HepG2 (cell line): Measurements from ENCODE around the gene CHSY3. TPM values are rescaled to one million over a fixed set of nuclear protein-coding genes. Genes with fewer than 3 reads are reported as not detected.

ENCODE experiments used
- ATAC-seq: fragments of 200-7000 bp; cut with Tn5 transposase; 3 replicates; pipeline ENCODE4 v1.9.1; 2020; ENCODE audit warnings: mild to moderate bottlenecking, moderate library complexity
- BruUV-seq: library from RNA; stranded (reverse); fragments of 400-500 nt; replicated peaks from 2 replicates; lab custom pipeline; 2021; lab: Mats Ljungman, UMichigan
- CTCF ChIA-PET: fragments of 300-600 bp; formaldehyde crosslinking; extraction: SDS; loops from one replicate; lab custom pipeline; 2021; ENCODE audit warnings: low total read pairs, inconsistent platforms, low intra/inter-chr PET ratio; lab: Yijun Ruan, JAX
- POLR2A ChIA-PET: fragments of 350-600 bp; sonication (Branson Sonifier 250); formaldehyde crosslinking; loops from one replicate; lab custom pipeline; 2020; ENCODE audit warnings: antibody characterized with exemption, inconsistent platforms; lab: Yijun Ruan, JAX
- DNase-seq: peaks from one replicate; pipeline ENCODE4 v3.0.0-alpha.2; 2015; ENCODE audit warnings: low spot score
- FAIRE-seq: peaks from 3 replicates; lab custom pipeline; 2011; peaks lifted over from hg19 to GRCh38; lab: Jason Lieb, UNC
- H2AFZ ChIP-seq: one replicate; pipeline ENCODE4 v1.6.1; 2011; ENCODE audit warnings: low read length, inconsistent platforms
- H3K27ac ChIP-seq: fragments of 300-600 bp; 3 replicates; pipeline ENCODE4 v1.8.0; 2011; ENCODE audit warnings: mixed run types, mild to moderate bottlenecking, mixed read lengths, low read length, inconsistent platforms; ENCODE audit not compliant: insufficient read depth; ENCODE audit errors: extremely low read length
- H3K27me3 ChIP-seq, 2 experiments: fragments of 200-600 bp in 1 of 2; 2 replicates in 1 of 2; 3 replicates in 1 of 2; pipeline versions ENCODE4 v1.6.0 to v1.8.0; 2011; ENCODE audit warnings: low read length in 2 of 2, mild to moderate bottlenecking in 2 of 2, moderate library complexity in 2 of 2, inconsistent platforms in 1 of 2; ENCODE audit not compliant: insufficient read depth in 2 of 2, control insufficient read depth in 1 of 2
- H3K36me3 ChIP-seq, 2 experiments: fragments of 200-600 bp in 1 of 2; replicated peaks in 1 of 2; 2 replicates in 1 of 2; 3 replicates in 1 of 2; pipeline versions ENCODE4 v1.5.1 to v1.8.0; 2011; ENCODE audit warnings: low read length in 2 of 2, inconsistent platforms in 1 of 2; ENCODE audit not compliant: insufficient read depth in 2 of 2, control insufficient read depth in 1 of 2
- H3K4me1 ChIP-seq: 2 replicates; pipeline ENCODE4 v1.5.1; 2012; ENCODE audit warnings: low read length, inconsistent platforms; ENCODE audit not compliant: insufficient read depth
- H3K4me2 ChIP-seq: 2 replicates; pipeline ENCODE4 v1.6.0; 2011; ENCODE audit warnings: low read depth, low read length, inconsistent platforms
- H3K4me3 ChIP-seq, 3 experiments: fragments of 200-600 bp in 1 of 3; sonication (generic), shearing (Covaris generic) in 1 of 3; replicated peaks in 1 of 3; 2 replicates each; pipeline ENCODE4 v1.5.1; 2011 to 2016; ENCODE audit warnings: low read length in 3 of 3, inconsistent platforms in 2 of 3, low read depth in 2 of 3, mild to moderate bottlenecking in 2 of 3, control low read depth in 1 of 3, mixed read lengths in 1 of 3; ENCODE audit not compliant: insufficient read depth in 1 of 3
- H3K79me2 ChIP-seq: one replicate; pipeline ENCODE4 v1.6.1; 2011; ENCODE audit warnings: low read length, inconsistent platforms; ENCODE audit not compliant: insufficient read depth
- H3K9ac ChIP-seq: 2 replicates; pipeline ENCODE4 v1.6.0; 2011; ENCODE audit warnings: mild to moderate bottlenecking, low read depth, low read length, inconsistent platforms; ENCODE audit not compliant: insufficient read depth
- H3K9me3 ChIP-seq: 2 replicates; pipeline ENCODE4 v1.5.1; 2012; ENCODE audit warnings: mild to moderate bottlenecking, low read length
- H4K20me1 ChIP-seq: 2 replicates; pipeline ENCODE4 v1.6.0; 2011; ENCODE audit warnings: inconsistent platforms, mild to moderate bottlenecking, low read length, moderate library complexity; ENCODE audit not compliant: insufficient read depth
- ARNT2 ChIP-seq: sonication (generic); formaldehyde crosslinking; IDR thresholded peaks from 2 replicates; pipeline ENCODE4 v1.8.0; 2022; ENCODE audit warnings: mild to moderate bottlenecking, low read depth, missing genetic modification reagents, moderate library complexity
- BRD4 ChIP-seq: sonication (generic); formaldehyde crosslinking; IDR thresholded peaks from 2 replicates; pipeline ENCODE4 v1.4.0; 2020; ENCODE audit warnings: missing genetic modification reagents
- HDAC2 ChIP-seq: sonication (generic); formaldehyde crosslinking; IDR thresholded peaks from 2 replicates; pipeline ENCODE4 v1.4.0; 2020; ENCODE audit warnings: missing genetic modification reagents
- HOXD1 ChIP-seq: sonication (generic); formaldehyde crosslinking; IDR thresholded peaks from 2 replicates; pipeline ENCODE4 v1.5.0; 2020; ENCODE audit warnings: missing genetic modification reagents
- KDM1A ChIP-seq: IDR thresholded peaks from 2 replicates; pipeline ENCODE4 v1.6.1; 2016; ENCODE audit warnings: missing compliant biosample characterization
- THAP11 ChIP-seq: IDR thresholded peaks from 2 replicates; pipeline ENCODE4 v1.6.1; 2016; ENCODE audit warnings: missing biosample characterization, missing genetic modification reagents
- TOPORS ChIP-seq: sonication (generic); formaldehyde crosslinking; IDR thresholded peaks from 2 replicates; pipeline ENCODE4 v1.8.0; 2023; ENCODE audit warnings: mild to moderate bottlenecking, missing genetic modification reagents
- TRAFD1 ChIP-seq: sonication (generic); formaldehyde crosslinking; IDR thresholded peaks from 2 replicates; pipeline ENCODE4 v1.5.1; 2020; ENCODE audit warnings: missing genetic modification reagents, mild to moderate bottlenecking, borderline replicate concordance
- ZBED4 ChIP-seq: sonication (generic); formaldehyde crosslinking; IDR thresholded peaks from 2 replicates; pipeline ENCODE4 v1.4.0; 2020; ENCODE audit warnings: missing genetic modification reagents, borderline replicate concordance
- ZBTB43 ChIP-seq: sonication (generic); formaldehyde crosslinking; conservative IDR thresholded peaks from 2 replicates; pipeline ENCODE4 v1.4.0; 2020; ENCODE audit warnings: missing genetic modification reagents
- ZFYVE20 ChIP-seq: sonication (generic); formaldehyde crosslinking; IDR thresholded peaks from 2 replicates; pipeline ENCODE4 v1.8.0; 2023; ENCODE audit warnings: low read depth, mild to moderate bottlenecking, moderate library complexity, missing genetic modification reagents, borderline replicate concordance
- ZNF30 ChIP-seq: sonication (generic); formaldehyde crosslinking; IDR thresholded peaks from 2 replicates; pipeline ENCODE4 v1.5.0; 2020; ENCODE audit warnings: mild to moderate bottlenecking, missing genetic modification reagents
- ZNF441 ChIP-seq: sonication (generic); formaldehyde crosslinking; IDR thresholded peaks from 2 replicates; pipeline ENCODE4 v1.7.0; 2021; ENCODE audit warnings: missing genetic modification reagents, borderline replicate concordance
- ZNF570 ChIP-seq: sonication (generic); formaldehyde crosslinking; IDR thresholded peaks from 2 replicates; pipeline ENCODE4 v1.4.0; 2020; ENCODE audit warnings: mild to moderate bottlenecking, missing genetic modification reagents, borderline replicate concordance
- WGBS: methylation state at CpG from one replicate; pipeline ENCODE4 v1.1.6; 2017; ENCODE audit warnings: low lambda C conversion rate; 5-methylcytosine and 5-hydroxymethylcytosine counted together
- in situ Hi-C: cut with HindIII; loops from 2 replicates; pipeline ENCODE4 v1.10.0; 2017; ENCODE audit warnings: low pct_unique_long_range_greater_than_20kb; ENCODE audit not compliant: extremely low pct_ligation_motif_present
- intact Hi-C: fragments of 100-400 bp; cut with micrococcal nuclease; formaldehyde crosslinking; loops from one replicate; pipeline ENCODE4 v1.10.0; 2022; ENCODE audit not compliant: unreplicated experiment
- polyA plus RNA-seq, 8 experiments: library from polyadenylated mRNA; depleted of rRNA in 3 of 8; stranded (reverse) in 7 of 8; unstranded in 1 of 8; fragments of >200 nt; fragmentation: Illumina TruSeq in 4 of 8; extraction: Trizol in 4 of 8; gene quantifications; 2 replicates each; pipeline versions ENCODE4 v1.2.1 to v1.2.3, GENCODE V29; 2011 to 2016; ENCODE audit warnings: low read depth in 4 of 8, missing spikeins in 1 of 8, mixed read lengths in 1 of 8; ENCODE audit not compliant: insufficient read depth in 1 of 8
- total RNA-seq, 5 experiments: library from RNA; depleted of rRNA; stranded (reverse); fragments of >200 nt; fragmentation: Illumina TruSeq; extraction: Trizol; gene quantifications; 2 replicates each; pipeline ENCODE4 v1.2.3, GENCODE V29; 2016; ENCODE audit warnings: low read depth in 1 of 5

The CHSY3 gene
- total and polyA plus RNA-seq, 2 of the 13 experiments (the other 11 are each of a cell fraction or from before 2014, with no cell fraction given), result 0.26 to 4.1 TPM

- TF ChIP-seq ZBTB43 (CRISPR knock-in tag), result no peak
- TF ChIP-seq HDAC2, result 0 out of 2 replicates have a peak, but pooled peaks have one; percentile 4
These were observed 681 bp upstream of the CHSY3 start (continued) for GRCh38 chr5:129903466-129904101.

- peak overlapping the region; percentile 79 for H3K4me2 ChIP-seq
- peak overlapping the region; percentile 57 to 74 (median 64); a peak in 5 of 6 replicates for H3K4me3 ChIP-seq
- 0% methylated on average over 2 of the region's 105 CpGs for WGBS
- peak; percentile 53 for ATAC-seq
- no peak for DNase-seq
- H3K27me3 ChIP-seq, result peaks cover 6 to 24% of the 10 kb centered on the region in 2 experiments; a peak in 4 of 5 replicates
- intact Hi-C loops (no loop called here), in situ Hi-C loops (loop anchor here (25.0 kb wide), 1 partner anchor 1207 kb away; no protein-coding TSS in a partner anchor)
- H3K9me3 ChIP-seq, result no peaks in the 10 kb centered on the region
- H2AFZ ChIP-seq, result no peak overlapping the region
- ChIA-PET CTCF (no interaction called here), POLR2A (no interaction called here)
- no peak overlapping the region for H3K27ac ChIP-seq
- peaks cover 33% of the 10 kb centered on the region for H3K4me1 ChIP-seq
- peak overlapping the region; percentile 39; the same call in 1 of the 2 replicates for H3K9ac ChIP-seq
- FAIRE-seq, result no peak
- H4K20me1 ChIP-seq, result no peaks in the 10 kb centered on the region
- H3K36me3 ChIP-seq, result no peaks in the 10 kb centered on the region
- BruUV-seq, result no TSS peak
- H3K79me2 ChIP-seq, result no peaks in the 10 kb centered on the region
- TF ChIP-seq ZNF441 (no peak), BRD4 (CRISPR knock-in tag) (no peak), KDM1A (CRISPR knock-in tag) (no peak), ZFYVE20 (no peak), ARNT2 (CRISPR knock-in tag) (peak; percentile 45; the same call in 1 of the 2 replicates), ZNF570 (CRISPR knock-in tag) (no peak), ZBED4 (CRISPR knock-in tag) (no peak), THAP11 (no peak), TRAFD1 (CRISPR knock-in tag) (no peak), TOPORS (CRISPR knock-in tag) (peak; percentile 28; the same call in 1 of the 2 replicates), HOXD1 (peak; percentile 33; the same call in 1 of the 2 replicates), ZNF30 (no peak)
These were observed 605 bp downstream of the CHSY3 start for GRCh38 chr5:129904667-129905472.
